Mesendoderm (in vitro differentiated cells): Measurements from ENCODE around the gene CHD9.

ENCODE experiments used
- DNase-seq: peaks from one replicate; pipeline ENCODE4 v3.0.0; 2013
- H2AK5ac ChIP-seq: 2 replicates; pipeline ENCODE4 v1.6.1; 2013; ENCODE audit warnings: low read length, inconsistent platforms
- H2BK120ac ChIP-seq: 2 replicates; pipeline ENCODE4 v1.6.1; 2013; ENCODE audit warnings: low read depth, mild to moderate bottlenecking, low read length, moderate library complexity, mixed read lengths
- H2BK15ac ChIP-seq: replicated peaks from 2 replicates; pipeline ENCODE4 v1.6.1; 2013; ENCODE audit warnings: low read depth, mild to moderate bottlenecking, moderate library complexity
- H2BK5ac ChIP-seq: 2 replicates; pipeline ENCODE4 v1.6.1; 2013; ENCODE audit warnings: low read length, inconsistent platforms
- H3K18ac ChIP-seq: 2 replicates; pipeline ENCODE4 v1.6.1; 2013; ENCODE audit warnings: mild to moderate bottlenecking, low read length, mixed read lengths
- H3K23ac ChIP-seq: one replicate; pipeline ENCODE4 v1.6.1; 2013; ENCODE audit warnings: low read length
- H3K27ac ChIP-seq: 2 replicates; pipeline ENCODE4 v1.5.1; 2013; ENCODE audit warnings: low read depth, mild to moderate bottlenecking, inconsistent platforms, low read length, moderate library complexity
- H3K27me3 ChIP-seq: 2 replicates; pipeline ENCODE4 v1.6.1; 2013; ENCODE audit warnings: low read length, control low read depth, mild to moderate bottlenecking, inconsistent platforms; ENCODE audit not compliant: insufficient read depth, poor library complexity
- H3K36me3 ChIP-seq: 2 replicates; pipeline ENCODE4 v1.6.1; 2013; ENCODE audit warnings: low read length, inconsistent platforms; ENCODE audit not compliant: control insufficient read depth, insufficient read depth
- H3K4ac ChIP-seq: one replicate; pipeline ENCODE4 v1.6.1; 2013; ENCODE audit warnings: low read depth, mild to moderate bottlenecking, low read length, moderate library complexity
- H3K4me1 ChIP-seq: 2 replicates; pipeline ENCODE4 v1.6.1; 2013; ENCODE audit warnings: low read depth, low read length, inconsistent platforms; ENCODE audit not compliant: control insufficient read depth
- H3K4me2 ChIP-seq: 2 replicates; pipeline ENCODE4 v1.6.1; 2013; ENCODE audit warnings: low read length
- H3K4me3 ChIP-seq: 2 replicates; pipeline ENCODE4 v1.5.1; 2013; ENCODE audit warnings: mild to moderate bottlenecking, low read length
- H3K56ac ChIP-seq: one replicate; pipeline ENCODE4 v1.6.1; 2013; ENCODE audit warnings: low read length
- H3K79me1 ChIP-seq: 2 replicates; pipeline ENCODE4 v1.6.1; 2013; ENCODE audit warnings: low read length, inconsistent platforms
- H3K79me2 ChIP-seq: 2 replicates; pipeline ENCODE4 v1.6.1; 2013; ENCODE audit warnings: mild to moderate bottlenecking, low read length; ENCODE audit not compliant: control insufficient read depth, insufficient read depth
- H3K9ac ChIP-seq: 2 replicates; pipeline ENCODE4 v1.6.1; 2013; ENCODE audit warnings: low read length, inconsistent platforms
- H4K5ac ChIP-seq: one replicate; pipeline ENCODE4 v1.6.1; 2013; ENCODE audit warnings: low read length
- H4K8ac ChIP-seq: one replicate; pipeline ENCODE4 v1.6.1; 2013; ENCODE audit warnings: low read depth, mild to moderate bottlenecking, control low read depth, low read length, moderate library complexity
- WGBS: extraction: QIAGEN DNeasy Blood & Tissue Kit; methylation state at CpG from one replicate; pipeline ENCODE4 v1.1.7; 2013; ENCODE audit warnings: low lambda C conversion rate, missing lambda C conversion rate; ENCODE audit not compliant: insufficient coverage; ENCODE audit errors: extremely low coverage; 5-methylcytosine and 5-hydroxymethylcytosine counted together

The CHD9 gene

DNA sequence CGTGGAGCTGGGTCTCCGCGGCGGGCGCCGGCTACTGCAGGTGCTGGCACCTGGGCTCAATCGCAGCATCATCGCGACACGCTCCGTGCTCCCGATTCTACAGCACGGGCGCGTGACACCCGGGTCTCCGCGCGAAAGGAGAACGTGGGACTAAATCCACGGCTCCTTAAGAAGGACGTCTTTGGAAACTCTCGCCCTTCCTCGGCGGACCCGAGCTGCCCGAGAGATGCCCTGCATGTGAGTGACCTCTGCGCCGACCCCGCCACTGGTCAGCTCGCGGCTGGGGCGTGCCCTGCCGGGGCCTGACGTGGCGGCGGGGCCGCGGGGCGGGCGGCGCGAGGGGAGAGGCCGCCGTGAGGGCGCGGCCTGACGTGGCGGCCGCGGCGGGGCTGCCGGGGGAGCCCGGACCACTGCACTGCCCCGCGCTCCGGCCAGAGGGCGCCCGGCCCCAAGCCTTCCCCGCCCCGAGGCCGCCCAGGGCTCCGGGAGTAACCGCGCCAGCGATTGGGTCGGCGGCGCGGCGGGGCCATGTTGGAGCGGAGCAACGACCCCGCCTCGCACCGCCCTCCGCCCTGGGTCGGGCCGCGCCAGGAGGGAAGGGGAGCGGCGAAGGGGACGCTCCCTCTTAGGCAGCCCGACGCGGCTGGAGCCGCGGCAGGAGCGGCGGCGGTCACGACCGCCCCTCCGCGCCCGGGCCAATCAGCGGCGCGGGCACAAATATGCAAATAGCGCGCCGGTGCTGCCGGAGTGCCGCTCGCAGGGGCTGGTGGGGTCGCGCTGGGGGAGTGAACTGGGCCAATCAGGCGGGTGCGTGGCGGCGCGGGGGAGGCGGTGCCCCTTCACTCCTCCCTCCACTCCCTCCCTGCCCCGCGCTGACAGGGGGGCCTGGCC is 75.6 kb downstream of the CHD9 start:
- no CpG with 5 or more reads among the region's 115 CpGs for WGBS
- Histone ChIP-seq H2AK5ac (no peak overlapping the region), H3K18ac (peak overlapping the region; percentile 89), H3K4me3 (peak overlapping the region; percentile 75), H4K5ac (no peak overlapping the region), H3K36me3 (no peaks in the 10 kb centered on the region), H3K79me1 (no peaks in the 10 kb centered on the region), H3K79me2 (peaks cover 1% of the 10 kb centered on the region), H3K4me1 (no peaks in the 10 kb centered on the region), H2BK15ac (no peak overlapping the region), H2BK120ac (no peak overlapping the region), H3K4me2 (peak overlapping the region; percentile 97), H3K56ac (peak overlapping the region; percentile 96), H3K27me3 (no peaks in the 10 kb centered on the region), H3K9ac (peak overlapping the region; percentile 93), H3K23ac (no peak overlapping the region), H4K8ac (no peak overlapping the region), H3K4ac (peak overlapping the region; percentile 71), H2BK5ac (no peak overlapping the region), H3K27ac (peak overlapping the region; percentile 91)
- DNase-seq = peak; percentile 97

DNA sequence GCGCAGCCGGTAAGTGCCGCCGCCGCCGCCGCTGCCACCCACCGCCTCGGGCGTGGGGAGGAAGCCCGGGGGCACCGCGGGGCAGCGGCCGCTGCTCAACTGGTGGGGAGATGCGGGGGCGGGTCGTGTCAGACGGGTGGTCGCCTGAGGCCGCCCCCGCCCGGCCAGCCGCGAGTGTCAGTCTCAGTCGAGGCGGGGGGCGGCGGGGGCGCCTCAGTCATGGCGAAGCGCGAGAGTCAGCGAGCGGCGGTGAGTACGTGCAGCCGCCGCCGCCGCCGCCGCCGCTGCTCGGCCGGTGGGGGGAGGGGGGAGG is 76.2 kb downstream of the CHD9 start:
- no peak for DNase-seq

DNA sequence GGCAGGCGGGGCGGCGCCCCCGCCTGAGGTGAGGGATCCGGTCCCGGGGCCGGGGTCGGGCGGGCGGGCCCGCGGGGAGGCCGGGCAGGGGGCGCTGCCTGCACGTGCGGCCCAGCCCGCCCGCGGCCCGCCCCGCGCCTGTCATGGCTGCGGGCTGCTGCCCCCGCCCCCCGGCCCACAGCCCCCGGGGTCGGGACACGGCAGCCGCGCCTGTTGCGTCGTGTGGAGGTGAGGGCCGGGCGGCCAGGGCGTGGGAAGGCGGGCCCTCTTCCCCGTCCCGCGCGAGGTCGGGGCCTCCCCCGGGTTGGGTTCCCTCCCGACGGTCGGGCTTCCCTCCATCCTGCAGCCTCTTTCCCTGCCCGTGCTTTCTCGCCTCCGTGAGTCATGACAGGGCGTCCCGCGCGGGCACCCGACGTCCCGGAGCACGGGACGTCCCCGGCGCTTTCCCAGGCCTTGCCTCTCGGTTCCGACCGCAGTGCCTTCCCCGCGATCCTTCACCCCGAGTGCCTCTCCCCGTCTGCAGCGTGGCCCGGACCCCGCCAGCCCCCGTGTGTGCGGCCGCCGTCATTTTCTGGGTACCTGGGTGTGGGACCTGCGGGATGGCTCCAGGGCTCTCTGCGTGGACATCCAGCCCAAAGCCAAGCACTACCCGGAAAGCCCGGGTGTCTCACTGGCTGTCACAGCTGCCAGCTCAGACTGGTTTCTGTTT is 76.7 kb downstream of the CHD9 start:
- no CpG with 5 or more reads among the region's 77 CpGs for WGBS
- no peak overlapping the region for H3K23ac ChIP-seq
- no peak overlapping the region for H2AK5ac ChIP-seq
- H3K79me1 ChIP-seq = no peaks in the 10 kb centered on the region
- peak overlapping the region; percentile 89 for H3K18ac ChIP-seq
- no peak overlapping the region for H2BK15ac ChIP-seq
- H2BK120ac ChIP-seq = peak overlapping the region; percentile 20
- no peaks in the 10 kb centered on the region for H3K27me3 ChIP-seq
- H3K36me3 ChIP-seq = no peaks in the 10 kb centered on the region
- H3K4me3 ChIP-seq = peak overlapping the region; percentile 71
- peak overlapping the region; percentile 91 for H3K4me2 ChIP-seq
- H3K79me2 ChIP-seq = peaks cover 1% of the 10 kb centered on the region
- H4K8ac ChIP-seq = no peak overlapping the region
- no peak overlapping the region for H3K4ac ChIP-seq
- peak; percentile 44 for DNase-seq
- H2BK5ac ChIP-seq = no peak overlapping the region
- no peak overlapping the region for H4K5ac ChIP-seq
- no peak overlapping the region for H3K27ac ChIP-seq
- peak overlapping the region; percentile 88 for H3K56ac ChIP-seq
- H3K9ac ChIP-seq = peak overlapping the region; percentile 90
- no peaks in the 10 kb centered on the region for H3K4me1 ChIP-seq

More for the DNA sequence above, 76.2 kb downstream of the CHD9 start:
- Histone ChIP-seq H4K5ac (no peak overlapping the region), H4K8ac (no peak overlapping the region), H3K4me1 (no peaks in the 10 kb centered on the region), H3K27ac (peak overlapping the region; percentile 78), H2BK5ac (no peak overlapping the region), H3K9ac (peak overlapping the region; percentile 61), H3K23ac (no peak overlapping the region), H3K4ac (no peak overlapping the region), H3K4me2 (no peak overlapping the region), H2BK15ac (no peak overlapping the region), H3K36me3 (no peaks in the 10 kb centered on the region), H3K27me3 (no peaks in the 10 kb centered on the region), H3K18ac (peak overlapping the region; percentile 89), H3K79me1 (no peaks in the 10 kb centered on the region), H3K79me2 (peaks cover 1% of the 10 kb centered on the region), H2AK5ac (no peak overlapping the region), H3K4me3 (no peak overlapping the region), H2BK120ac (peak overlapping the region; percentile 20), H3K56ac (peak overlapping the region; percentile 67)
- no CpG with 5 or more reads among the region's 46 CpGs for WGBS

DNA sequence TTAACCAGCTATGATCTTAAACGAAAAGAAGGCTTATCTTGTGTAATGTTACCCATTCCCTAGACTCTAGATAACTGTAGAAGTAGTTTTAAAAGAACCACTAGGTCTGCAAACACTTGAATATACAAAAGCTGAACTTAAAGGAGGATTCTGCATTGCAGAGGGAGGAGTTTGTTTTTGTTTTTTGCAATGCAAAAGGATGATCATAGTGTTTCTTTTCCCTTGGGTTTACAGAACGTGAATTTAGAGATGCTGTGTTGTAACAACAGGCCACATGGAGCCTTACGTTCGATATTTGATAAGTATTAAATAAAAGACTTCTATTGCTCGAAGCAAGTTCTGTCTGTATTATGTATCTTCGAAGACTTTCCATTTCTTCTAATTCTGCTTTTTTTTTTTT is 77.6 kb downstream of the CHD9 start:
- H3K4me2 ChIP-seq = no peak overlapping the region
- no peaks in the 10 kb centered on the region for H3K27me3 ChIP-seq
- no peak overlapping the region for H2BK15ac ChIP-seq
- no peak overlapping the region for H3K9ac ChIP-seq
- no peak overlapping the region for H4K8ac ChIP-seq
- no peaks in the 10 kb centered on the region for H3K4me1 ChIP-seq
- no peak overlapping the region for H3K56ac ChIP-seq
- H3K79me2 ChIP-seq = peaks cover 1% of the 10 kb centered on the region
- no peaks in the 10 kb centered on the region for H3K79me1 ChIP-seq
- no CpG with 5 or more reads among the region's 6 CpGs for WGBS
- no peak overlapping the region for H3K4me3 ChIP-seq
- no peak overlapping the region for H3K4ac ChIP-seq
- no peak overlapping the region for H2BK5ac ChIP-seq
- no peak for DNase-seq
- H3K36me3 ChIP-seq = no peaks in the 10 kb centered on the region
- H2BK120ac ChIP-seq = no peak overlapping the region
- no peak overlapping the region for H4K5ac ChIP-seq
- H3K23ac ChIP-seq = no peak overlapping the region
- H2AK5ac ChIP-seq = no peak overlapping the region
- no peak overlapping the region for H3K18ac ChIP-seq
- H3K27ac ChIP-seq = no peak overlapping the region

DNA sequence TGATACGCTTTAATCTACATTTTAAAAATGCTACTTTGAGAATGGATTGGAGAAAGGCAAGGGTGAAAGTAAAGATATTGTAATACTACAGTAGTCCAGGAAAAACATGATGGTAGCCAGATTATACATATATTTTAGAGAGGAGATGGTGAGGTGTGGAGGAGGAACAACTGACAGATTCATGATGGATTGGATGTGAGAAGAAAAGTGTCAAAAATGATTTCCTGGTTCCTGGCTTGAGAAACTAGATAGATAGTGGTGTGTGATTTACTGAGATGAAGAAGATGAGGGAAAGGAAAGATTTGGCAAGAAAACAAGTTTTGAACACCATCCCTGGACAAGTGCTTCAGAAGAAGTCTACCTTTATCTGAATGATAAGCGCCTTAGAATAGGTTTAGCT is 80.5 kb downstream of the CHD9 start:
- DNase-seq = no peak

More for the DNA sequence above, 80.5 kb downstream of the CHD9 start:
- Histone ChIP-seq H4K8ac (no peak overlapping the region), H3K56ac (no peak overlapping the region), H2BK120ac (no peak overlapping the region), H3K27ac (no peak overlapping the region), H2AK5ac (no peak overlapping the region), H3K18ac (no peak overlapping the region), H3K4me2 (no peak overlapping the region), H3K27me3 (no peaks in the 10 kb centered on the region), H3K23ac (no peak overlapping the region), H3K36me3 (no peaks in the 10 kb centered on the region), H2BK5ac (no peak overlapping the region), H2BK15ac (no peak overlapping the region), H3K4ac (no peak overlapping the region), H3K79me2 (peaks cover 1% of the 10 kb centered on the region), H3K9ac (no peak overlapping the region), H3K79me1 (no peaks in the 10 kb centered on the region), H3K4me1 (no peaks in the 10 kb centered on the region), H3K4me3 (no peak overlapping the region), H4K5ac (no peak overlapping the region)
- no CpG with 5 or more reads among the region's 2 CpGs for WGBS
